LNCAP (cell line): Measurements from ENCODE around the gene CCNYL1.

Experiments
- CTCF ChIP-seq: fragments of 450-650 bp; IDR thresholded peaks from 2 replicates; pipeline ENCODE4 v1.5.1; 2017; ENCODE audit warnings: mild to moderate bottlenecking

CCNYL1 gene

GRCh38 chr2:207704671-207705070 lies 6.8 kb upstream of the CCNYL1 start:
- no peak for TF ChIP-seq CTCF

- TF ChIP-seq CTCF, result no peak
Observed at GRCh38 chr2:207706936-207707860, 4.2 kb upstream of the CCNYL1 start.

- no peak for TF ChIP-seq CTCF
Observed at GRCh38 chr2:207711750-207712530, 500 bp downstream of the CCNYL1 start.

GRCh38 chr2:207716056-207716455 lies 4.6 kb downstream of the CCNYL1 start:
- no peak for TF ChIP-seq CTCF

- TF ChIP-seq CTCF, result no peak
Observed at GRCh38 chr2:207718521-207718920, 7.1 kb downstream of the CCNYL1 start.

GRCh38 chr2:207719008-207719407 lies 7.6 kb downstream of the CCNYL1 start:
- TF ChIP-seq CTCF, result no peak

- no peak for TF ChIP-seq CTCF
Observed at GRCh38 chr2:207720517-207721187, 9.2 kb downstream of the CCNYL1 start.
